AG09319 (cell line): ENCODE results near the gene SMIM14.
"Not testable (repeated sequence)": the region's sequence is repeated elsewhere in the genome, so short reads cannot be mapped to it uniquely, and the experiment has no call there.

ENCODE experiments used
- DNase-seq: peaks from one replicate; pipeline ENCODE4 v3.0.0-alpha.2; 2010; ENCODE audit warnings: low read depth; ENCODE audit errors: extremely low read depth
- TF ChIP-seq, protein P1 (sequence below): IDR thresholded peaks from 2 replicates; pipeline ENCODE4 v1.5.1; 2011; ENCODE audit warnings: low read depth, mild to moderate bottlenecking, inconsistent platforms, low read length, moderate library complexity

The SMIM14 gene

GRCh38 chr4:39521253-39521919 lies 117.3 kb downstream of the SMIM14 start:
- peak; percentile 38 for DNase-seq
- TF ChIP-seq, protein P1, sequence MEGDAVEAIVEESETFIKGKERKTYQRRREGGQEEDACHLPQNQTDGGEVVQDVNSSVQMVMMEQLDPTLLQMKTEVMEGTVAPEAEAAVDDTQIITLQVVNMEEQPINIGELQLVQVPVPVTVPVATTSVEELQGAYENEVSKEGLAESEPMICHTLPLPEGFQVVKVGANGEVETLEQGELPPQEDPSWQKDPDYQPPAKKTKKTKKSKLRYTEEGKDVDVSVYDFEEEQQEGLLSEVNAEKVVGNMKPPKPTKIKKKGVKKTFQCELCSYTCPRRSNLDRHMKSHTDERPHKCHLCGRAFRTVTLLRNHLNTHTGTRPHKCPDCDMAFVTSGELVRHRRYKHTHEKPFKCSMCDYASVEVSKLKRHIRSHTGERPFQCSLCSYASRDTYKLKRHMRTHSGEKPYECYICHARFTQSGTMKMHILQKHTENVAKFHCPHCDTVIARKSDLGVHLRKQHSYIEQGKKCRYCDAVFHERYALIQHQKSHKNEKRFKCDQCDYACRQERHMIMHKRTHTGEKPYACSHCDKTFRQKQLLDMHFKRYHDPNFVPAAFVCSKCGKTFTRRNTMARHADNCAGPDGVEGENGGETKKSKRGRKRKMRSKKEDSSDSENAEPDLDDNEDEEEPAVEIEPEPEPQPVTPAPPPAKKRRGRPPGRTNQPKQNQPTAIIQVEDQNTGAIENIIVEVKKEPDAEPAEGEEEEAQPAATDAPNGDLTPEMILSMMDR: no peak

DNA sequence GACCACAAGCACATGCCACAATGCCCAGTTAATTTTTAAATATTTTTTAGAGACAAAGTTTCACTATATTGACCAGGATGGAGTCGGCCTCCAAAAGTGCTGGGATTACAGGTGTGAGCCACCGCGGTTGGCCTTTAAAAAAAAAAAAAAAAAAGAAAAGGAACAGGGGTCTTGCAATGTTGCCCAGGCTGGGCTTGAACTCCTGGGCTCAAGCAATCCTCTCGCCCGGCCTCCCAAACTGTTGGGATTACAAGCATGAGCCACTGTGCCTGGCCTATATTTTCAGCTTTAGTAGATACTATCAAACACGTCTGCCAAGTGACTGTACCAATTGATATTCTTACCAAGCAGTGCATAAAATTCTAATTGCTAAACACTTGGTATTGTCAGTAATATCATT lies 120.2 kb downstream of the SMIM14 start:
- DNase-seq: no peak
- TF ChIP-seq, protein P1: no peak

DNA sequence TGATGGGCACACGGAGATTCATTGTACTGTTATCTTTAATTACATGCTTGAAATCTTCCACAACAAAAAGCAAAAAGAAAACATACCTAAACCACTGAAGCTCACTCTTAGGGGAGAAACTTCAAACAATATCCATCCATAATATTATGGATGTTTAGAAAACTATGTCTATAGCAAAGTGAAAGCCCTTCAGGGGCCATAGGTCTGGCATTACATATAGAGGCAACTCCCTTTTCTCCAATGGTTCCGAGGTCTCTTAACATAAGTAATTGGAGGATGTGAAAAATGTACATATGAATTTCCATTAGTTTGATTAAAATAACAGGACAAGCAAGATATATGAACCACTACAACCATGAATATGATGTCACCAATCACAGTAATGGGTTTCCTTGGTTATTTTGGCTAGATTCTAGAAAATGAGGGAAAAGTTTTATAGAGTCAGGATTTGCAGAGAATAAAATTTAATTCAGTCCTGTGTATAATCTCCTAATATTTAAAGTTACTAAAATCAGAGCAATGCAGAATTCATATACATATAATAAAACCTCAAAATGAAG lies 122.2 kb downstream of the SMIM14 start:
- TF ChIP-seq, protein P1: no peak
- DNase-seq: no peak

GRCh38 chr4:39515669-39516401 lies 122.8 kb downstream of the SMIM14 start:
- DNase-seq: not testable (repeated sequence)

- no peak for DNase-seq
- TF ChIP-seq, protein P1: no peak
These were observed 123.7 kb downstream of the SMIM14 start for GRCh38 chr4:39514888-39515401.

DNA sequence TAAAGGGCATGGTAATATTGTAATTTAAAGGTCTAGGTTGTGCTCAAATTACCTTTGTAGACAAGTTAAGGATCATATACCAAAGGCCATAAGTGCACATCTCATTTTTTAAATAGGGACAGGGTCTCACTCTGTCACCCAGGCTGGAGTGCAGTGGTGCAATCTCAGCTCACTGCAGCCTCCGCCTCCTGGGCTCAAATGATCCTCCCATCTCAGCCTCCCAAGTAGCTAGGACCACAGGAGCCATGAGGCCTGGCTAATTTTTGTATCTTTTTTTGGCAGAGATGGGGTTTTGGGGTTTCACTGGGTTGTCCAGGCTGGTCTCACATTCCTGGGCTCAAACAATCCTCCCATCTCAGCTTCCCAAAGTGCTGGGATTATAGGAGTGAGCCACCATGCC lies 124.4 kb downstream of the SMIM14 start:
- not testable (repeated sequence) for DNase-seq

GRCh38 chr4:39510348-39510929 lies 128.2 kb downstream of the SMIM14 start:
- DNase-seq: no peak
- TF ChIP-seq, protein P1: no peak

- TF ChIP-seq, protein P1: no peak
- DNase-seq: no peak
These were observed 133.1 kb downstream of the SMIM14 start for GRCh38 chr4:39505581-39505980.
